ENCODE measurements around the gene TMEM253.

Gene TMEM253

DNA sequence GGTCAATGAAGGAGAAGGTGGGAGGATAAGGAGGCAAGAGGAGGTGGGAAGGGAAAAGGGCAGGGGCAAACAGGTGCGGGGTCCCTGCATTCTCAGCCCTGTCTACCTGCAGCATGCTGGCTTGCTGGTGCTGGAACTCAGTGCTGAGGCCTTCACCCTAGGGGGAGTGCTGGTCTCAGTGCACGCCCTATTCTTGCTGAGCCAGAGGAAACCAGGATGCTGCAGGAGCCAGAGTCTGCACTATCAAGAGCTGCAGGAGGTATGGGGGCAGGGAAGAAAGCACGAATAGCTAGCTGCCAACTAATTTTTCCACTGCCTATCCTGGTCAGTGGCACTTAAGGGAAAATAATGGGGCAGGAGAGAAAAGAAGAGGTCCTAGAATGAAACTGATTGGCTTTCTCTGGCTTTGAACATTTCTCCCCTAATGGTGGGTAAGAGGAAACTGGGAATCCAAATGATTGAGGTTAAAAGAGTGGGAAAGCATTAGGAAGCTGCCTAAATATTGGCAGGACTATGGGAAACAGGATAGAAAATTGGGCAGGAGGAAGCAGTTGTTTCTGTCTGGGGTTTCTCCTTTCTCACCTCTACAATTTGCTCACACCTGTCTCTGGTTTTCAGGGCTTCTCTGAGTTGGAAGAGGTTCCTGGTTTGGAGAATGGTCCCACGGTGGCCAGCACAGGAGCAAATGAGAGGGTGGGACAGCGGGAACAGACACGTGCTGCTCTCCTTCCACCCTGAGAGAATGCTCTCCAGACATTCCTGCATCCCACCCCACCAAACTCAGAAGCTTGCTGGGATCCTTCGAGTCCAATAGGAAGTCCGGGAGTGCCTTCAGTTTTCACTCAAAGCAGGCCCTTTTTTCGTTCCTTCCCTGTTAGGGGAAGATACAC lies 1.9 kb downstream of the TMEM253 start:
- DNase-seq (ENCODE audit: low read depth) = no peak
- peak overlapping the region; percentile 97 for H3K9ac ChIP-seq (ENCODE audit: low read length)
- no peaks in the 10 kb centered on the region for H3K9me3 ChIP-seq (ENCODE audit: control insufficient read depth, low read length)
- peak overlapping the region; percentile 88 for H3K4me3 ChIP-seq (ENCODE audit: low read length)
- H3K27me3 ChIP-seq (replicated peaks; ENCODE audit: control insufficient read depth, insufficient read depth, low read length) = no peaks in the 10 kb centered on the region
- no peaks in the 10 kb centered on the region for H3K36me3 ChIP-seq (ENCODE audit: control insufficient read depth, insufficient read depth, low read length, severe bottlenecking)
- peaks cover 54% of the 10 kb centered on the region for H3K4me1 ChIP-seq (ENCODE audit: control insufficient read depth, insufficient read depth, low read length)

DNA sequence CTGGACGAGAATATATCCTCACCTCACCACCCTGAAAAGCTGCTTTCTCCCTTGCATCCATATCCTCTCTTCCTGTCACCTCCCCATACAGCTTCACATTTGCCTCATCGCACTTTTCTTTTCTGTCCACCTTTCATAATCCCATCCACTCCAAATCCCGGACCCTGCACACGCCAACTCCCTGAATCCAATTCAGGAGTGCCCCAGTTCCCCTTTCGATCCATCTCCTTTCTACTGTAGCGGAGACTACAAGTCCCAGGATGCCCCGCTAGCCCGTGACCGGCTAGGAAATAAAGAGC lies 2.5 kb downstream of the TMEM253 start:
- Histone ChIP-seq H3K4me3 (ENCODE audit: low read length) (peak overlapping the region; percentile 88), H3K27me3 (replicated peaks; ENCODE audit: control insufficient read depth, insufficient read depth, low read length) (no peaks in the 10 kb centered on the region), H3K9me3 (ENCODE audit: control insufficient read depth, low read length) (no peaks in the 10 kb centered on the region), H3K9ac (ENCODE audit: low read length) (peak overlapping the region; percentile 97), H3K4me1 (ENCODE audit: control insufficient read depth, insufficient read depth, low read length) (peaks cover 60% of the 10 kb centered on the region), H3K36me3 (ENCODE audit: control insufficient read depth, insufficient read depth, low read length, severe bottlenecking) (no peaks in the 10 kb centered on the region)
- no peak for DNase-seq (ENCODE audit: low read depth)

DNA sequence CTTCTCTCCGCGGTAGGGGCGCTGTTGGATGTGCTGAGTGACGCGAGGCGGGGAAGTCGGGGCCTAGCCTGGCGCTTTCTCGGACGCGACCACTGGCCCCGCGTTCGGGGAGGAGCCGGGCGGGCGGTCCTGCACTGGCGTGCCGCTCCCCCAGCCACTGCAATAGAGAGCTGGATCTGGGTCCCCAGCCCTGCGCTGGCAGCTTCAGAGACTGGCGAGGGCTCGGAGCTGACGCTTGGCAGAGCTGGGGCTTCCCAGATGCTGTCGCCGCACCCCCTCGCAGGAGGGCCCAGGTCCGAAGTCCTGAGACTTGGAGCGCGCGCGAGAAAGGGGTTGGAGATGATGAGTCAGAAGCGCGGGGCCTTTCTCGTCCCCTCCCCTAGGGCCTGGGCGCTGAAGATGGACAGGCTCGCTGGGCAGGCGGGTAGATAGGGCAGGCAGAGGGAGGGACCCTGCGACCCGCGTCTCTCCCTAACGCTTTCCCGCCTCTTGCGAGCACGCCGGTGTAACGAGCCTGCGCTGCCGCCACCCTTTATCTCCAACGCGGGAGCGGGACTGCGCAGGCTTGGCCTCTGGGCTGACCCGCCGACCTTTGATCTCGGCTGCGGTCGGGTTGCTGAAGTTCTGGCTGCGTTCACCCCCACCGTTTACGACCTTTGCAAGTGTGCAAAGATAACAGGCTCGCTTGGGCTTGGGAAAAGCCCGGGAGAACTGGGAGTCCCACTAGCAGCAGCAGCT lies 3.0 kb downstream of the TMEM253 start:
- Histone ChIP-seq H3K36me3 (ENCODE audit: control insufficient read depth, insufficient read depth, low read length, severe bottlenecking) (no peaks in the 10 kb centered on the region), H3K9me3 (ENCODE audit: control insufficient read depth, low read length) (no peaks in the 10 kb centered on the region), H3K9ac (ENCODE audit: low read length) (peak overlapping the region; percentile 97), H3K27me3 (replicated peaks; ENCODE audit: control insufficient read depth, insufficient read depth, low read length) (no peaks in the 10 kb centered on the region), H3K4me1 (ENCODE audit: control insufficient read depth, insufficient read depth, low read length) (peaks cover 64% of the 10 kb centered on the region), H3K4me3 (ENCODE audit: low read length) (peak overlapping the region; percentile 88)
- peak; percentile 99 for DNase-seq (ENCODE audit: low read depth)

DNA sequence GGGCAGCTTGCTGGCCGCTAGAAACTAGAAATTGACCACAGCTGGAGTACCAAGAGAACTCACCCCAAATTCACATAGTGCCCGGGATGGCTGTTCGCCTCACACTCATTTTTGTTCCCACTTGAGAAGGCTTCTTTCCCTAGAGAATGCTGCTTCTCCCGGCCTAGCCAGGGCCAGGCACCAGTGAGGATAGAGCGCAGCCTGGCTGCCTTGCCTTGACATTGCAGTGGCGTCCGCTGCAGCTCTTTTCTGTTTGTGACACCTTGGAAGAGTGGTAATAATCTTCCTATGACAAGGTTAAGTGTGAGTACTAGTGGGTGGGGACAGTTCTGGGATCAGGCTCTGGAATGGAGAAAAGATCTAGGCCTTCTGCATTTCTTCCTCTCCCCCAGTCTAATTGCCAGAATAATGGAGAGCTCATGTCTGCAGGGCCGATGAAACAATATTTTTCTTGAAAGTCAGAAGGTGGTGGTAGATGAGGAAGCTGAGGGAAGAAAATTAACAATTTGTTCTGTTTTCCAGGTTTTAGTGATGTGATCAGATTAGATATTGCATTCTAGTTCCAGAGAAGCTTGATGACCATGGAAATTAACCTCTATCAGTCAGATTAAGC lies 3.7 kb downstream of the TMEM253 start:
- no peaks in the 10 kb centered on the region for H3K36me3 ChIP-seq (ENCODE audit: control insufficient read depth, insufficient read depth, low read length, severe bottlenecking)
- H3K9me3 ChIP-seq (ENCODE audit: control insufficient read depth, low read length) = no peaks in the 10 kb centered on the region
- peak overlapping the region; percentile 88 for H3K4me3 ChIP-seq (ENCODE audit: low read length)
- no peaks in the 10 kb centered on the region for H3K27me3 ChIP-seq (replicated peaks; ENCODE audit: control insufficient read depth, insufficient read depth, low read length)
- DNase-seq (ENCODE audit: low read depth) = peak; percentile 93
- H3K9ac ChIP-seq (ENCODE audit: low read length) = peak overlapping the region; percentile 97
- H3K4me1 ChIP-seq (ENCODE audit: control insufficient read depth, insufficient read depth, low read length) = peaks cover 57% of the 10 kb centered on the region

DNA sequence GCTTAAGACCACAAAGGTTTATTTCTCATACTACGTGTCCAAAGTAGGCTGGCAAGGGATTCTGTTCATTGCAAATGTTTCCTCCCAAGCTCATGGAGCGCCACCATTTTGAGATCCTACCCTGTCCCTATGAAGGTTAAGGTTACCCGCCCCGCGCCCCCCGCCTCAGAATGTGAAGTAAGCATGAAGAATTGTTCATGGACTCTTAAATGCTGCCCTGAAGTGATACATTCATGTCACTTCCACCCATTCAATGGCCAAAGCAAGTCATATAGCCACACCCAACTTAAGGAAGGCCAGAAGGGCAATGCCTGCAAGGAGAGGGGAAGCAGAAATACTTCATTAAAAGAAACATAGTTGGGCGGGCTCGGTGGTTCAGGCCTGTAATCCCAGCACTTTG lies 4.2 kb downstream of the TMEM253 start:
- H3K4me1 ChIP-seq (ENCODE audit: control insufficient read depth, insufficient read depth, low read length) = peaks cover 55% of the 10 kb centered on the region
- peak overlapping the region; percentile 97 for H3K9ac ChIP-seq (ENCODE audit: low read length)
- H3K4me3 ChIP-seq (ENCODE audit: low read length) = peak overlapping the region; percentile 88
- no peaks in the 10 kb centered on the region for H3K9me3 ChIP-seq (ENCODE audit: control insufficient read depth, low read length)
- H3K36me3 ChIP-seq (ENCODE audit: control insufficient read depth, insufficient read depth, low read length, severe bottlenecking) = no peaks in the 10 kb centered on the region
- H3K27me3 ChIP-seq (replicated peaks; ENCODE audit: control insufficient read depth, insufficient read depth, low read length) = no peaks in the 10 kb centered on the region
- DNase-seq (ENCODE audit: low read depth) = no peak

DNA sequence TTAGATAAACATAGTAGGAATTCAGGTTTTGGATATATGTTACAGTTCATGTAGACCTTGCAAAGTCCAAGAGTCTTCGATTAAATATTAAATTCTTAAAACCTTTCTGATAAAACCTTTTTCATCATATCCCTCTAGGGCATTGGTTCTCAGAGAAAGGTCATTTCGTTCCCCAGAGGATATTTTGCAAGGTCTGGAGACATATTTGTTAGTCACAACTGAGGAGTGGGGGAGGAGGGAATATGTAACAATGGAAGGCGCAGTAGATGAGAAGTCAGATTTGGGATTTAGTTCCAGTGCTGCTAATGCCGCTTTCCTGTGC lies 5.3 kb downstream of the TMEM253 start:
- Histone ChIP-seq H3K9me3 (ENCODE audit: control insufficient read depth, low read length) (no peaks in the 10 kb centered on the region), H3K9ac (ENCODE audit: low read length) (peak overlapping the region; percentile 97), H3K36me3 (ENCODE audit: control insufficient read depth, insufficient read depth, low read length, severe bottlenecking) (no peaks in the 10 kb centered on the region), H3K4me3 (ENCODE audit: low read length) (peak overlapping the region; percentile 62), H3K4me1 (ENCODE audit: control insufficient read depth, insufficient read depth, low read length) (peaks cover 52% of the 10 kb centered on the region), H3K27me3 (replicated peaks; ENCODE audit: control insufficient read depth, insufficient read depth, low read length) (no peaks in the 10 kb centered on the region)
- DNase-seq (ENCODE audit: low read depth) = peak; percentile 58

DNA sequence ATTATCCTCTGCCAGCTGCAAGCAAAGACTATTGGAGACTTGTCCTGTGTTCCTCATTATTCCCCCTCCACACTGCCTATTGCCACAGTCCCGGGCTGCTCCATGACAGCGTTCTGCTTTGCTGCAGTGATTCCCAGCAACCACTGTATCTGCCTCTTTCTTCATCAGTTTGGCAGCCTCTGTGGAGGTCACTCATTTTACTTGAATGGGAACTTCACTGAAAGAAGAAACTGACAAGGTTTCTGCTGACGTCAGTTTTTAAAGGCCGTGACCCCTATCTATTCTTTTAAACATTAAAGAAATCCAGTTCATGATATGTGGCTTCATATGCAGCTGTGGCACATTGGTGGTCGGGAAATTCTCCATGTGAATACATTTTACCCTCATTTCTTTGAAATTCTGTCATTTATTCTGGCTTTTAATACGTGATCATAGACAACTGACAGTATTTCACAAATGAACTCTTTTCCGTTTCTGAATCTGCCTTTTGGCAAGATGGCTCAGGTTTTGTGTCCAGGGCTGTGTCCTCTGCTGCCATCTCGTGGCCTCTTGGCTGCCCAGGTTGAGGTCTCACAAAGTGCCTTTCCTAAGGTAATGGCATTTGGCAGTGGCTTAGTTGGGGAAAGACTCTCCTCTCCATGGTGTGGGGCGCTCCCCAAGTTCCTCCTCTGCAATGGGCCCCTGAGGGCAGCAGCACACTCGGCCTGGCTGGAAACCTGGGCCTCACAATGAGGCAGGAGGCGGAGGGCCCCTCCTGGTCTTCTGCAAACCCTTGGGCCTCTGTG lies 5.8 kb downstream of the TMEM253 start:
- no peaks in the 10 kb centered on the region for H3K27me3 ChIP-seq (replicated peaks; ENCODE audit: control insufficient read depth, insufficient read depth, low read length)
- DNase-seq (ENCODE audit: low read depth) = peak; percentile 88
- H3K4me3 ChIP-seq (ENCODE audit: low read length) = peak overlapping the region; percentile 62

DNA sequence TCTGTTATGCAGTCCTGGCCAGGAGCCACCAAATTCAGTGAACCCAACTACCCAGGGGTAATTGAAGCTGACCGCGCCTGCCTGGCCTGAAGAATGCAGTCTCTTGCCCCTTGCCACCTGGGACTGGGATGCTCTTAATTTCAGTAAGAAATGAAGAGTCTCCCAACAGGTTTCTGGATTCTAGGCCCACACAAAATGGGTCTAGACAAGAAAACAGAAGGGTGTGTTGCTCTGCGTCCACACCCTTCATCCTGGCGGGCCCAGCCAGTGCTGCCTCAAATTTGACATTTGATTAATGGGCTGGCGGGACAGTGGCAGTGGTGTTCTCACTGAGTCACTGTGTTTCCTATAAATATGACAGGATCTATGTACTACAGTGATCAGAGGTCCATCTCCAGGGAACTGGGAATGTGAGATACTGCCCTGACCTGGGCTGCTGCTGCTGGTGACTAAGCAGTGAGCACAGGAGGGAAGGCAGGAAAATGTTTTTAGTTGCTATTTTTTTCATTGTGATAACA lies 6.5 kb downstream of the TMEM253 start:
- Histone ChIP-seq H3K9me3 (ENCODE audit: control insufficient read depth, low read length) (no peaks in the 10 kb centered on the region), H3K4me1 (ENCODE audit: control insufficient read depth, insufficient read depth, low read length) (peaks cover 56% of the 10 kb centered on the region), H3K4me3 (ENCODE audit: low read length) (peak overlapping the region; percentile 62), H3K27me3 (replicated peaks; ENCODE audit: control insufficient read depth, insufficient read depth, low read length) (no peaks in the 10 kb centered on the region), H3K9ac (ENCODE audit: low read length) (peak overlapping the region; percentile 97), H3K36me3 (ENCODE audit: control insufficient read depth, insufficient read depth, low read length, severe bottlenecking) (no peaks in the 10 kb centered on the region)
- no peak for DNase-seq (ENCODE audit: low read depth)

More for the DNA sequence above, 5.8 kb downstream of the TMEM253 start:
- Histone ChIP-seq H3K4me1 (ENCODE audit: control insufficient read depth, insufficient read depth, low read length) (peaks cover 52% of the 10 kb centered on the region), H3K36me3 (ENCODE audit: control insufficient read depth, insufficient read depth, low read length, severe bottlenecking) (no peaks in the 10 kb centered on the region), H3K9me3 (ENCODE audit: control insufficient read depth, low read length) (no peaks in the 10 kb centered on the region), H3K9ac (ENCODE audit: low read length) (peak overlapping the region; percentile 97)

DNA sequence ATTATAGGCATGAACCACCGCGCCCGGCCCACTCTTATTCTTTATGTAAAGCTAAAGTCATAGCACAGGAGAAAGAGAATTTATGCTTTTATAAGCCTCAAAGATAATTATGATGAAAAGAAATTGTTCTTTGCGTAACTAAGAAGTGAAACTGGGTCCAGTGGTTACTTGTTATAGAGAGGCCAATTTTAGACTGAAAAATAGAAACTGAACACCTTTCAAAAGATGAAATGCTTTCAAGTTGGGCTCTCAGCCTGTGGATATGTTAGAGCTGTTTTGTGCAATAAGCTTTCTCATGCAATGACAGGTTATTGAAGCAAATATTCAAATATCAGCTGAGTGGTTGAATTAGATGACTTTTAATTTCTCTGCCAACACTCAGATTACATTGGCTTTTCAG lies 7.9 kb downstream of the TMEM253 start:
- H3K4me1 ChIP-seq (ENCODE audit: control insufficient read depth, insufficient read depth, low read length) = peaks cover 52% of the 10 kb centered on the region
- no peaks in the 10 kb centered on the region for H3K9me3 ChIP-seq (ENCODE audit: control insufficient read depth, low read length)
- H3K9ac ChIP-seq (ENCODE audit: low read length) = no peak overlapping the region
- no peaks in the 10 kb centered on the region for H3K27me3 ChIP-seq (replicated peaks; ENCODE audit: control insufficient read depth, insufficient read depth, low read length)
- H3K4me3 ChIP-seq (ENCODE audit: low read length) = no peak overlapping the region
- DNase-seq (ENCODE audit: low read depth) = no peak
- no peaks in the 10 kb centered on the region for H3K36me3 ChIP-seq (ENCODE audit: control insufficient read depth, insufficient read depth, low read length, severe bottlenecking)

DNA sequence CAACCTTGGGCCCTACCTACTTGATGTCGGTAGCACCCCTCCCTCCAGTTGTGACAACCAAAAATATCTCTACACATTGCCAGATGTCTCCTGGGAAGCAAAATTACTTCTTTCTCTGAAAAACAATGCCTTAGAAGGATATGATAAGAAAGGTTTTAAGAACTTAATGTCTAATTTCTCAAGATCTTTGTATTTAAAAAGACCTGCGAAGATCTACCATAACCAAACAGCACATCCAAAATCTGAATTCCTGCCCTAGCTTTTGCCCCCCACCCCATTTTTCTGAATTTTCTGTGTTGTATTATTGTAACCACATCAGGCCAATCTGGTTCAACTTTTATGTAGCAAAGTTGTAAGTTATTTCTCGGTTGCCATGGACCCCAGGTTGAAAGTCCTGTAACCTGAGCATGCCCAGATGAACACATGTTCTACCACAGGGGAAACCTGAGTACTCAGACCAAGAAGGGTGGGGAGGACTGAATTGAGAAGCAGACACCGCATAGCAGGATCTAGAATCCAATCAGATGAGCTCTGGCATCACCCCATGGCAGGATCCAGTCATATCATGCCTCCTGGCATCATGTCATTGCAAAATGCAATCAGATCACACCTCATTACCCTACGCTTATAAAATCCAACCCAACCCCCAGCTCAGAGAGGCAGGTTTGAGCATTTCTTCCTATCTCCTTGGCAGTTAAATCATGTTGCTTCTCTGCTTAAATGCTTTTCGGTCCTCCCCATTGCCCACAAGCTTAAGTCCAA lies 8.7 kb downstream of the TMEM253 start:
- Histone ChIP-seq H3K9ac (ENCODE audit: low read length) (no peak overlapping the region), H3K4me3 (ENCODE audit: low read length) (no peak overlapping the region), H3K4me1 (ENCODE audit: control insufficient read depth, insufficient read depth, low read length) (peaks cover 49% of the 10 kb centered on the region), H3K36me3 (ENCODE audit: control insufficient read depth, insufficient read depth, low read length, severe bottlenecking) (no peaks in the 10 kb centered on the region), H3K9me3 (ENCODE audit: control insufficient read depth, low read length) (no peaks in the 10 kb centered on the region), H3K27me3 (replicated peaks; ENCODE audit: control insufficient read depth, insufficient read depth, low read length) (no peaks in the 10 kb centered on the region)
- no peak for DNase-seq (ENCODE audit: low read depth)
